Non-pigmented ciliary epithelial cell (primary cell): ENCODE results near the gene LRRC3B.

ENCODE experiments used
- DNase-seq: peaks from one replicate; pipeline ENCODE4 v3.0.0-alpha.2; 2010; ENCODE audit warnings: low read depth

LRRC3B gene

DNA sequence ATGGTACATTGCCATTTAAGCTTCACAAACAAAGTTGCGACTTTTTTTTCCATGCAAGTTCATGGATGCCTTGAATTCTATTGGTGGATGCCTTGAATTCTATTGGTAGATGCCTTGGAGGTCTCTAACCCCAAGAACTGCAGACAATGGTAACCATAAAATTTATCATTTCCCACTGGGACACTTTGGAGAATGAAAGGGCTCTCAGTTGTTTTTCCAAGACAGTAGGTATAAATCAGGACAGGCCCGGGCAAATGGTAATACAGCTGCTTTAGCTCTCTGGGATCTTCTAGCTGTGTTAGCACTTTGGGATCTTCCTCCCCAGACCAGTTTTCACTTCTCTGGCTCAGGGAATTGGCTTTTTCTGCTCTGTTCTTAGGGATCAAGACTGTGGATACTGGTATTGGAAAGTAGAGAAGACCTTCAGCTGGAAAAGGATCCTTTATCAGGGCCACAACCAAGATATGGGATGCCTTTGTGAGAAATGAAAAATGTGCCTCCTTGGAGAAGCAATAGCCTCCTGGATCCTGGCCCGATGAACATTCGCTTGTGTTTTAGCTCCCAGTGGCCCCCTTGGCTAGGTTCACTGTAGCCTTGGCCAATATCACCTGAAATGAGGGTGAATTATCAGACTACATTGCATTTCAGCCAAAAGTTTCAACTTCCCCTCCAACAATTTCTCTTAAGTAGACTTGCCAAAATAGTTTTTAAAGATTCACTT, 8.3 kb downstream of the LRRC3B start:
- DNase-seq = no peak

DNA sequence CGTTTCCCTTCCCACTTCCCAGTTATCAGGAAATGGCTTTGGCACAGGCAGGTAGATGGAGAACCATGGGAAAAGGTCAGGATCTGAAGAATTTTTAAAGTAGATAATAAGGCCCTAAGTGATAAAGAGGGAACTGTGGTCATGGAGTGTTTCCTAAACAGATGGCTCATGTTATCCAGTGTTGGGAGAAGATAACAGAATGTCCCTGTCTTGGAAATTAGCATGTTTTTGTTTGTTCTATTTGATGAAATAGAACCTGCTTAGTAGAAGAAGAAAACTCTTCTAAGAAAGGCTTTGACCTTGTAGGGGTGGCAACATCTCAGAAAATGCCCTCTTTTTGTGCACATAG, 8.8 kb downstream of the LRRC3B start:
- DNase-seq = no peak

DNA sequence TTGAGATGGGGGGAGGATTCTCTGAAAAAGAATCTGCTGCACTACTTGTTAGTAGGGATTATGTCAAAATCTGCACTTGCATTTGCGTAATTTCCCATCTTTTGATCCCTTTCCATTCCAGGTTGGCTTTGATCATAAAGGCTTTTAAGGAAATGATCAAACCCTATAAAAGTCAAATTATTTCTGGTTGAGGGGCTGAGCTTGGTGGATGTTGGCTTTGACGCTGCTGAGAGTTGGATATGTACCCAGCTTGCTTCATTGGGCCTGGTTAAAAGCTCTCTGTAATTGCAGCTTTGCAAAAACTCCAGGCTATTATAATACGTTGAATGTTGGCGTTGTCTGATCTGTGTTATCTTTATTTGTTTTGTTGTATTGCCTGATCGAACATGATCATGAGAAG, 12.0 kb downstream of the LRRC3B start:
- no peak for DNase-seq

DNA sequence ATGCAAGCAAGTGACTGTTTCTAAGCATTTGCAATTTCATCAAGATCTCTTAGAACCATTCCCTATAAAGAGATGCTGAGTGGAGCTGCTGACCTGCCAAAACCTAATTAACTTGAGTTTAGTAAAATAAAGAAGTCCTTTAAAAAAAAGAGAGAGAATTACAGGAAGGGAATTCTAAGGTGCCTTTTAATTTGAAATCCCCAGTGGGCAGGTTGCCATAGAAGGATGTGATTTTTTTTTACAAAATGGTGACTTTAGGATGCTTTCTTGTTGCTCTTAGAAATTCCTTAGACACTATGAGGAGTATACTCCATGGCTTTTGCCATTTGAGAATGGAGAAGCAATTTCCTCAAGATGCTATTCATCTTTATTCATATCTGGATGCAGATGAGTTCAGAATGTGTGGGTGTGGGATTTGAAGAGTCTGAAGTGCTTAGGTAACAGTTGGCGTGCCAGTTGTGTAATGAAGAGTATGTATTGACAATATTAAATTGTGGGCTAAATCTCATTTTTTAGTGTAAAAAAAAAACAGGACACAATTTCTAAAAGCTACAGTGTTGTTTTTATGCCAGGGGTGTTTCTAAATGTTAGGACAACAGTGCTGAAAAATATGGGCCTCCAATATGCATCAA, 13.6 kb downstream of the LRRC3B start:
- no peak for DNase-seq

DNA sequence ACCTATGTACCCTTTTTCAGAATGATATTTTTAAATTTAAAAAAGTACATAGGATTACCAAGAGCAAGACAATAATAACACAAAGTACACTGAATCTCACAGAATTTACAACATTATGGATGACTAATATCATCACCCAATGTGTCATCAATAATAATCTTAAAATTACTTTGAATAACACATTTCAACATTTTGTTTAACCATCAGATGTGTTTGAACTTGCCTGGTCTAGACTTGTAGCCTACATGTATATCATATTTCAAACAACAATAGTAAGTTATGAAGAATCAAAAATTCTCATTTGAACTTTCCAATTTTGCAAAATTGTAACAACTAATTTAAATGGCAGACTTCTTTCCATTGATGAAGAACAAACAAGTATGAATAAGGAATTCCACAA, 15.1 kb downstream of the LRRC3B start:
- DNase-seq = no peak

DNA sequence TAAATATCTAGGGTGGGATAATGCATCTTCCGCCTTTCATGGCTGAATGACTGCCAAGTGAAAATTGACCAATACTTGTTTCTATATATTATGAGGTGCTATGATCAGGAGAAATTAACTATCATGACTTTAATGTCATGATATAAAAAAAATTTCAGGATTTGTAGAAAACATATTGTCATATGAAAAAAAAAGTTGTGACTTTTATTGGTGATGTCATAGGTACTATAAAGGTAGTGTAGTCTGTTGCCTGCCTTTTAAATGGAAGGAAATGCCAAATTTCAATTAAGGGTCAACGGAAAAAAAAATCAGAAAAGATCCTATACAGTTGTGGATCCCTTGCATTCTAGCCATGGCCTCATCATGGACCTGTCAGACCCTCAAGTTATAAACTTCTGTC, 15.5 kb downstream of the LRRC3B start:
- DNase-seq = no peak

DNA sequence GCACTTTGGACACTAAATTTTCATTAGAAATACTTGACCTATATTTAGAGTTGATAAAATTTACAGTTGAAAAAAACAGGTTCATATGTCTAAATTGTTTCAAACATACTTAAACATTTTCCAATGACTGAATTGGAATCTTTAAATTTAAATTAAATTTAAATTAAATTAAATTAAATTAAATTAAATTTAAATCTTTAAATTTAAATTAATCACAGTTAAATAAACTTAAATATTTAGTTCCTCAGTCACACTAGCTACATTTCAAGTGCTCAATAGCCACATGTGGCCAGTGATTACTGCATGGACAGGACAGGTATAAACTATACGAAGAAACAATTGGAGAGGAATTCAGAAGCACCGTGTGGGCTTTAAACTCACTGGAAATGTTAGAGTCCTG, 16.8 kb downstream of the LRRC3B start:
- DNase-seq = no peak

DNA sequence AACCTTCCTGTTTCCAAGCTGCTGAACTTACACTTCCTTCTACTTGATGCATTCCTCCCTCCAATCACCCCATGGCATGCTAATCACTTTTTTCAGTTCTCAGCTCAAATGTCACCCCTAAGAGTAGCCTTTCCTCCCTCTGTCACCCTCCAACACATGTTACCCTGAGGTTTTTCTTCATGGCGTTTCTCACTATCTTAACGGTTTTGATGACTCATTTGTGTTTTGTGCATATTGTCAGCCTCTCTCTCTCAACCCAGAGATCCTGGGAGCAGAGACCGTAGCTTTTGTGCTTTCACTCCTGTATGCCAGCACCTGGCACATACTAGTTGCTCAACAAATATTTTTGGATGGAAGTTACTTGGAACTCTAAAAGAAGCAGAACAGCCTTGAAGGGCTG, 24.5 kb downstream of the LRRC3B start:
- no peak for DNase-seq

DNA sequence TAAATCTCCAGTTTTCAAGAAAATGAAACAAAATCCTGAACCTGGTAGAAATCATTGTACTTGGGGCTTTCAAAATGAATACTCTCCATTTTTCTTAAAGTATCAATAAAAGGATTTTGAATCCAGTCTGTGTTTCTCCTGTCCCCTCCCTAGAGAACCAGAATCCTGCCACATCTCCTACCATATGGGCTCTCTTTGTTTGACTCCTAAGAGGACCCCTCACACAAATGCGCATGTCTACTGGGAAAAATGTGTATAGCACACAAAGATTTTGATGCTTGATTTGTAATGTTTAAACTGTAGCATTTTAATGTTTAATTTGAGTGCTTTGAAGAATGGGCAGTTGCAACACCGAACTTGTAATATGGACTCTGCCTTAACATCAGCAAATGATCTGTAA, 25.9 kb downstream of the LRRC3B start:
- no peak for DNase-seq

DNA sequence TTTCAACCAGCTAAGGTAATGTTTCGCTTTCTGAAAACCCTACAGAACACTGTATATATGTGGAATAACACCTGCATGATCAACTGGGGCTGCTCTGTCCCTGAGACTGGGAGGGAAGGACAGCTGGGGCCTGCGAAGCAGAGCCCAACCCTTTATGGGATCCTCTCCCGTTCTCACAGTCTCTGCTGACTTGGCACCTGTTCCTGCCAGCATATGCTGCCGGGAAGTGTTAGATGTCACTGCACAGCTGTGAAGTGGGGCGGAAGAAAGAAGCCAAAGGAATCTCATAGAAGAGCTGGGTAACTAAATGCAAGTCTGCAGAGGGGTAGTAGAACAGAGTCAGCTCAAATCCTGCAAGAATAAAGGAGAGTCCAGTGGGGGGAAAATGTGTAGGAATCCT, 29.6 kb downstream of the LRRC3B start:
- no peak for DNase-seq

DNA sequence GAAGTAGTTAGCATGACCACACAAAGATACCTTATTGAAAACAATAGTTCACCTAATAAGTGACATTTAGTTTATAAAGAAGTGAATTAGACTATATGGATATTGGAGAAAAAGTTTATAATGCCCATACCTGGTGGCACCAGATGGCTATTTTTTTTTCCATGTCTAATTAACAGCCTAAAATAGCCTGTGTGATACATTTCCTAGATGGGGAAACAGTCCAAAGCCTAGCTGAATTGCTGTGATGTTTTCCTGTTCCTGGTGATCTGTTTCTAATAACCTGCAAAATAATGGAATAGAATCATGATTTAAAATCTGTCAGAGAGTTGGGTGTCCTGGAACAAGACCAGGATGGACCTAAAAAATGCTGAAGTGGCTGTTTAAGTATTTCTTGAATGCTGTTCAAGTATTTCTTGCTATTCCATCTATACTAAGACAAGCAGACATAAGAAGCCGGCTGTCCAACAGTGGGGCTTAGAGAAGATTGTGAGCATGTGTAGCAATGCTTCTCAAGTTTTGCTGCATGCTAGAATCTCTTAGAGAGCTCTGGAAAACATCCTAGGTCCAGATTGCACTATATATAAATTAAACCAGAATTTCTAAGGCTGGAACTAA, 31.3 kb downstream of the LRRC3B start:
- no peak for DNase-seq

DNA sequence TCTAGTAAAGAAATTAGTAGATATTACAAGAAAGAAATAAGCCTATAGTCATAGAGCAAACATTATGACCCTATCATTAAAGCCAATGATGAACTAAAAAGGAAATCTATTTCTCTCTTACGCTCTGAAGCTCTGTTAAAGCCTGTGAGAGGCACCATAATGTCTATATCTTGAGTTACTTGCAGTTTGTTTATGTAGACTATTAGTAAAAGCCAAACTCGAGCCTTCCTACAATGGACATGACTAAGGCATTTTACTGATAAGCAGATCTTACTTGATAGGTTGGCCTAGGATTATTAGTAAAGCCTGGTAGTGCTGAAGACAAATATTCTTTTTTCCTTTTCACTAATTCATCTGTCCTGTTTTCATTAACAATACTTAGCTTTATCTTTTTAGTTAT, 32.7 kb downstream of the LRRC3B start:
- DNase-seq = peak; percentile 0

DNA sequence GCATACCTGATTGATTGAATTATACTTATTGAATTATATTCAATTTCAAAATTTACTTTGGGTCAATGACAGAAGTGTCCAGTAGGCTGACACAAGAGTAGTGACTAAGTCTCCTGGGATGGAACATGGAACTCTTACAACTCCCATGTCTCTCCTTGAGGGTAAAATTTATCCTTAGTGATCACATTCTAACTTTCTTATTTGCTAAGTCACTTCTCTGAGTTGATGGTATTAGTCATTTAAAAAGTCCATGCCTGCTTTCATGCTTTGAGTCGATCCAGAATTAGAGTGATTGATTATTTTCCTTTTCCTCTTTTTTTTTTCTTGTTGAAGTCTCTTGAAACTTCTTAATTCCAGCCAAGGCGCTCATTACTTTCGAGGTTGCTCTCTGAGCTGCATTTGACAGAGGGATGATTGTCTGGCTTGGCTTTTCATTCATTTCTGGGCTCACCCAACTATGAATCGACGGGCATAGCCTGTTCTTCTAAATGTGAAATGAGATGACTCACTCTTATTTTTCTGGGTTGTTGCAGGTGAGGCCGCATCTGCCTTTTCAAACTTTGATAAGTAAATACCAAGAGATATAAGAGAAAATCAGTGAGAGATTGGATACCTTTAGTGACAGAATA, 34.9 kb downstream of the LRRC3B start:
- DNase-seq = no peak

DNA sequence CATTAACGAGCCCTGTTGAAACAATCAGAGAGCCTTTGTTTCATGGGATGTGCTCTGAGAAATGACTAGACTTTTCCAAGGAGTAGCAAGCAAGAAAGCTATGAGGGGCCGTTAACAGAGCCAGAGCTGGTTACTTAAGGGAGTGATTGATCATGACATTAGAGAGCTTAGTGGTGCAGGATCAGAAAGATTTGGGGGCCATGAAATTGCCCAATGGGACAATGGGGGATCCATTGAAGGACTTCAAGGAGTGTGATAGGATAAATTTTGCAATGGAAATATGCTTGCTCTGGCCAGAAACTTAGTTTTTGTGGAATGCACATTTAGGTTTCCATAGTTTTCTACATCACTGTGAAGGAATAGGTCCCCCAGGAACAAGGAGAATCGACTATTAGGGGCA, 45.6 kb downstream of the LRRC3B start:
- DNase-seq = no peak

DNA sequence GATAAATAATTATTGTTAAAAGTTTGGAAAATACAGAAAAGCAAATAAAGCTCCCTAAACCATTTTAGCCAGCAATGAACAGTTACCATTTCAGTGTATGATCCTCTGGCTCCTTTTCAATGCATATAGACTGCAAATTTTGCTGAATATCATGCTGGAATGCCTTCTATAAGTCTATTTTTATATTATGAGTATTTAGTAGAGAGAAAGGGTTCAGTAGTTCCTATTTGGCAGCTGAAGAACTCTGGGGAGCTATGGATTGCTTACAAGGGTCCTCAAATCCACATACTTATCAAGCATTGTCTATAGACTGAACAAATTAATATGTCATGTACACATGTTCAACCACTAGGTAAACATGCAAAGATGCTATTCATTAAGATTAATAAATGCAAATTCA, 46.1 kb downstream of the LRRC3B start:
- no peak for DNase-seq

DNA sequence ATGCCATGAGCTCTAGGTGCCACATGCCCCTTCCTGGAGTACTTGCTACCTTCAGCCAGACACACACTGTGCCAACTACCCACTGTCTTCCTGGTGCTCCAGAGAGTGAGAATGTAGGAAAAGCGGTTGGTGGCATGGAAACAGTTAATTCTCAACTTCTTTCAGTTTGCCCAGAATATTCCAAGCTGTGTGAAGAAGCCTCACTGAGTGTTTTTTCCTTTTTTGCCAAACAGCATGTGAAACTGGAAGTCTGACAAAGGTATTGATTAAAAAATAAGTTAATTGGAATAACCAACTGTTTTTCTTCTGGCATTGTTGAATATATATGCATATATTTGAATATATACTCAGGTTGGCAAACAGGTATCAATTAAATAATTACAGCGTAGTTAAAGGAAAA, 52.8 kb downstream of the LRRC3B start:
- no peak for DNase-seq

DNA sequence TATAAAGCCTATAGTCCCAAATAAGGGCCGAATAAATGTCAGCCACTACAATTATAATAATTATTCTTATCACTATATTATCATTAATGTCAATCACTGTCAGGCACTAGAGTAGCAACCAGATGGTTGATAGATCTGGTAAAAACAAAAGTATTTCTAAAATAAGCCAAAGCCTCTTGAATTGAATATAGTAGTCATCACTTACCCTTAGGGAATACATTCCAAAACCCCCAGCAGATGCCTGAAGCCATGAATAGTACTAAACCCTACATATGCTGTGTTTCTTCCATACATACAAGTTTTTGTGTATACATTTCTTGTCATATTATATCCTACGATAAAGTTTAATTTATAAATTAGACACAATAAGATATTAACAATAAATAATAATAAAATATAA, 59.1 kb downstream of the LRRC3B start:
- no peak for DNase-seq

DNA sequence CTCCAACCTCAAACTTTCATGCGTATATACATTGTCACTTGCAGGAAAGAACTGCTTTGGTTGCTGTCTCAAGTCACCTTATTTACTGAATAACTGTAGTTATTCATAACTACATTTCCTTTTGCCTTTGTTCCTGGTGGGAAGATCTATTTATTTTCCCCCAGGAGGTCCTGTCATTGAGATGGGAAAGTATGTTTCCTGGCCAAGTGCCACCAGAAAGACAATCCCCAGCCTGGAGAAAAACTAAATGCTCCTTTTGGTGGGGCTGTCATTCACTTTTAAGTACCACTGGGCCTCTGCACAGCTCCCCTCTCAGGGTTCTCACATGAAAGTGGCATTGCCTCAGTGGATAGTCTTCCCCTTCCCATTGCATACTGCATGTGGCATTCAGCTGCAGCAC, 59.8 kb downstream of the LRRC3B start:
- DNase-seq = no peak

DNA sequence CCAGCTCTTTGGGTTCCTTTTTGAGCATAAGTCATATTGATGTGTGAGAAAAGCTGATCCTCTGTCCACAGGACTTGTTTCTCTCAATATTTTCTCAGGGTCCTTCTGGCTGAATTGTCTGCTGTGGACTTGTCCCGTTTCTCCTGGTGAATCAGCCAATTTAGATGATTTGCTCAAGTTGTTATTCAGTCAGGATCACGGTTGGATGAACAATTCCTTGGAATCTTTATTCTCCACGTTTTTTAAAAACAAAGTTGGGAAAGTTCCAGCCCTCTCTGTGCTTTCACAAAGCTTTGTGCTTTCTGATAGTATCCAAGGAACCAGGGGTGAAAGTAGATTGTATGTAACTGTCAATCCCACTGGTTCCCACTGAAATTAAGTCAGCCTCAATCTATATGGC, 61.3 kb downstream of the LRRC3B start:
- DNase-seq = no peak

DNA sequence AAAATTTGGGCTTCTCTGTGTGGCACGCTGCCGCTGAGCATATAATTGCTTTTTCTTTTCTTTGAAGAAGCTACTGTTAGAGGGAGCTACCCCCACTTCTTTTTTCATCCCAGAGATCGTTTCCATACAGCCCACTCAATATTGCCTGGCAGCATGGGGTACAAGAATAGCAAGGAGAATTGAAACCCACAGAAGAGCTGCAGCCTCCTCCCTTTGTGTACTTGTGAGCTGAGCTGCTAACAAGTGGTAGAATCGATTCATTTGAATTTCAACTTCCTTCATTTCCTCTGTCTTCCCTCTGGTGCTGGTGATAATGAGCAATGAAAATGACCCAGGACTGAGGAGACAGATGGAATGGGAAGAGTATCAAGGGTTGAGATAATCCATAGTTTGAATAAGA, 64.9 kb downstream of the LRRC3B start:
- no peak for DNase-seq

DNA sequence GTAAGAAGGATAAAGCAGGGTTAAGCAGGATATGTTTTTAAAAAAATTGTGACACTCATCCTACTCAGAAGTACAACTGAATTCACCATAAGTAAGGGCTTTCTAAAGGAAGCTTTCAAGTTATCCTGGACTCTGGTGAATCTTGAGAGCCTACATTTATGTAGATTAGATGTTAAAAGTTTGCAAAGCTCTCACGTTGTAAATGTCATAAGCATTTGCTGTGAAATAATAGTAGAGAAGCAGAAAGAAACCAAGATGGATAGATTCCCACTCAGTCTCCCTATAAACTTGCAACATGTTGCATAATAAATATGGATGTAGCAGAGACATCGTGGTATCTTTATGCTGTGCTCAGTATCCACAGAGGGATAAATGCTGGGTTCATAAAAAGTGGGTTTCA, 77.0 kb downstream of the LRRC3B start:
- no peak for DNase-seq

DNA sequence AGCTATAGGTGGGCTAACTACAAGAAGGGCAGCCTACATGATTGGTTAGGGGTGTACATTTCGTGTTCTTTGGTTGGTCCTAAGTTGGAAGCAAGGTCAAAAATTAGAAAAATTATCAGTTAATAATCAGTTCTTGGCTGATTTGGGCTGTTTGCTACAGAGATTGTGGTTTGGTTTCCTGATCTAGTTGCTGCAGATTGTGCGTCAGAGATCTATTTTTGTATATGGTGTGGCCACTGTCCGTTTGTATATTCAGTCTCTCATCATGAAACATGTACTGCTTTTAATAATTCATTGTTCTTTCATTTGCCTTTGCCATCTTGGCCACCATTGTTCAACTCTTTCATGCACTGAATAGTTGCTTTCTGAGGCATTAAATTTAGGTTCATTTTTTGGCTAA, 80.9 kb downstream of the LRRC3B start:
- no peak for DNase-seq

DNA sequence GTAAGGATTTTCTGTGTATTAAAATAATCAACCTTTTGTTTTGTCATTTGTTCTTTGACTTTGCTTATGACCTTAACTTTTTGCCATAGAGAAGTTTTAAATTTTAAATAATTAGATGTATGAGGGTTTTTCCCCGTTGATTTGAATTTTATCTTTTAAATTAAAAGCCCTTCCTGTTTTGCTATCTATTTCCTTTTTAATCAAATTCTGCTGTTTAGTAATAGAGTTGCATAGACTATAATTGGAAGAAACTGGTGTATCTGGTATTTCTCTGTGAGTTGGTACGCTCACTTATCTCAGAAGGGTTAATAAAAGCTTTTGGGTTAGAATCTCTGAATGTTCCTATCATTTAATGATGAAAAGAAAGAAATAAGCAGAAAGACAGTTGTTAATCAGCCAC, 82.2 kb downstream of the LRRC3B start:
- DNase-seq = no peak
